Keratinocyte (primary cell): ENCODE measurements around the gene MYBPHL.

Source experiments
- CTCF ChIP-seq, 3 experiments: IDR thresholded peaks in 1 of 3; conservative IDR thresholded peaks in 1 of 3; optimal IDR thresholded peaks in 1 of 3; 2 replicates in 2 of 3; 3 replicates in 1 of 3; pipeline versions ENCODE3 to v1.5.1; 2011; ENCODE audit warnings: low read length in 3 of 3, mild to moderate bottlenecking in 3 of 3, moderate library complexity in 2 of 3, control low read depth in 1 of 3, inconsistent platforms in 1 of 3; ENCODE audit not compliant: insufficient read depth in 2 of 3; ENCODE audit errors: extremely low read depth in 1 of 3
- EZH2 ChIP-seq: IDR thresholded peaks from one replicate; pipeline ENCODE4 v1.6.1; 2012; ENCODE audit warnings: inconsistent platforms, mild to moderate bottlenecking, low read length, moderate library complexity

GRCh38 chr1:109304226-109304920 lies 2.4 kb downstream of the MYBPHL start:
- TF ChIP-seq CTCF (optimal IDR thresholded peaks at IDR 0.05 in 1 of 3, IDR thresholded peaks at IDR 0.05 in 1 of 3, conservative IDR thresholded peaks at IDR 0.05 in 1 of 3; ENCODE audit: extremely low read depth in 1 of 3, insufficient read depth in 2 of 3, low read length in 3 of 3): no peak
- TF ChIP-seq EZH2: no peak
